CD4-positive, CD25-positive, alpha-beta regulatory T cell (primary cell): Measurements from ENCODE around the gene IMMP1L. TPM values are rescaled to one million over a fixed set of nuclear protein-coding genes. Genes with fewer than 3 reads are reported as not detected.
"Not testable (repeated sequence)": the region's sequence is repeated elsewhere in the genome, so short reads cannot be mapped to it uniquely, and the experiment has no call there.

ENCODE experiments used
- ATAC-seq, 2 donors: fragments of 150-1000 bp; cut with Tn5 transposase; one replicate each; pipeline ENCODE4 v1.10.0; 2021; ENCODE audit warnings: low read depth in 2 of 2, moderate number of reproducible peaks in 2 of 2, moderate library complexity in 1 of 2
- DNase-seq, 3 donors: peaks; one replicate each; pipeline versions ENCODE4 v3.0.0 to v3.0.0-alpha.2; 2012 to 2022; ENCODE audit warnings: mixed read lengths in 1 of 3
- H3K27ac ChIP-seq: one replicate; pipeline ENCODE4 v1.7.0; 2013; ENCODE audit warnings: mild to moderate bottlenecking, low read length; ENCODE audit not compliant: insufficient read depth, poor library complexity, severe bottlenecking
- H3K27me3 ChIP-seq: one replicate; pipeline ENCODE4 v1.7.0; 2013; ENCODE audit warnings: low read length; ENCODE audit not compliant: control insufficient read depth, insufficient read depth
- H3K36me3 ChIP-seq: one replicate; pipeline ENCODE4 v1.7.0; 2013; ENCODE audit warnings: mild to moderate bottlenecking, low read length, moderate library complexity; ENCODE audit not compliant: control insufficient read depth, insufficient read depth
- H3K4me1 ChIP-seq: 2 replicates; pipeline ENCODE4 v1.7.0; 2013; ENCODE audit warnings: mild to moderate bottlenecking, low read length; ENCODE audit not compliant: insufficient read depth, control insufficient read depth, poor library complexity, severe bottlenecking
- H3K4me3 ChIP-seq: one replicate; pipeline ENCODE4 v1.7.0; 2013; ENCODE audit warnings: low read depth, mild to moderate bottlenecking, low read length, moderate library complexity
- H3K9me3 ChIP-seq, 2 experiments: 1 replicate in 1 of 2; 2 replicates in 1 of 2; pipeline ENCODE4 v1.7.0; 2013; ENCODE audit warnings: low read length in 2 of 2, mild to moderate bottlenecking in 1 of 2, moderate library complexity in 1 of 2; ENCODE audit not compliant: control insufficient read depth in 2 of 2
- H3K27ac Mint-ChIP-seq, 3 donors: one replicate each; pipeline ENCODE4 v1.8.0; 2020 to 2022; ENCODE audit warnings: mild to moderate bottlenecking in 3 of 3, mixed read lengths in 3 of 3, moderate library complexity in 2 of 3
- H3K27me3 Mint-ChIP-seq: one replicate; pipeline ENCODE4 v1.8.0; 2022; ENCODE audit warnings: mild to moderate bottlenecking, mixed read lengths
- H3K36me3 Mint-ChIP-seq: one replicate; pipeline ENCODE4 v1.8.0; 2020; ENCODE audit warnings: mixed read lengths
- H3K4me1 Mint-ChIP-seq, 4 donors: one replicate each; pipeline ENCODE4 v1.8.0; 2020 to 2022; ENCODE audit warnings: mixed read lengths in 4 of 4, mild to moderate bottlenecking in 1 of 4
- H3K4me3 Mint-ChIP-seq, 4 donors: one replicate each; pipeline ENCODE4 v1.8.0; 2020 to 2022; ENCODE audit warnings: mild to moderate bottlenecking in 4 of 4, mixed read lengths in 4 of 4, moderate library complexity in 3 of 4
- H3K9me3 Mint-ChIP-seq, 7 donors: one replicate each; pipeline ENCODE4 v1.8.0; 2020 to 2022; ENCODE audit warnings: mixed read lengths in 7 of 7, mild to moderate bottlenecking in 3 of 7, moderate library complexity in 2 of 7
- polyA plus RNA-seq, 4 donors: library from polyadenylated mRNA; unstranded; fragments of 300-500 nt; fragmentation: Illumina TruSeq; gene quantifications; one replicate each; pipeline ENCODE4 v1.2.3, GENCODE V29; 2021
- total RNA-seq: library from RNA; stranded (reverse); gene quantifications from one replicate; pipeline ENCODE4 v1.2.3, GENCODE V29; 2022

The IMMP1L gene
- total and polyA plus RNA-seq, 5 donors from 2014 or later = 9.8 to 58.1 (median 44.6) TPM

DNA sequence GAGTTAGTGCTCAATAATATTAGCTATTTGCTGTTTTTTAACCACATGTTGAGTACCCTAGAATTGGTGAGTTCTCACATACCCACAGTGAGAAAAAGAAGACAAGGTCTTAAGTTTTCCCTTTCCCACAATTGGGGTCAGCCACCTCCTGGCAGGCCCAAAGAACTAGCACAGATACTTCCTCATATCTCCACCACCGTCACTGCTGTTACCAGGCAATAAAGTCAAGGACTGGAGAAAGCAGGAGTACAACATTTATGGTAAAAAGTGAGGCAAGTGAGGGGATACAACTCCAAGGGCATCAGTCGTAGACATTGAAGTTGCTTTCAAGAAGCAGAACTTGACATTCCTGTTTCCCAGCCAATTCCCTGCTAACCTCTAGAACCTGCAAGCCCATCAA lies 19.8 kb upstream of the IMMP1L start:
- no peaks in the 10 kb centered on the region for H3K36me3 ChIP-seq
- H3K9me3 ChIP-seq = no peaks in the 10 kb centered on the region
- no peak overlapping the region for H3K27ac ChIP-seq
- no peak for DNase-seq
- H3K4me1 ChIP-seq = no peaks in the 10 kb centered on the region
- Mint-ChIP-seq H3K27me3 (no peaks in the 10 kb centered on the region), H3K4me3 (no peak overlapping the region), H3K4me1 (peaks cover 2 to 22% (median 9%) of the 10 kb centered on the region in 4 donors), H3K27ac (no peak overlapping the region), H3K9me3 (no peaks in the 10 kb centered on the region), H3K36me3 (peaks cover 13% of the 10 kb centered on the region)
- H3K27me3 ChIP-seq = no peaks in the 10 kb centered on the region
- H3K4me3 ChIP-seq = no peak overlapping the region
- no peak for ATAC-seq

DNA sequence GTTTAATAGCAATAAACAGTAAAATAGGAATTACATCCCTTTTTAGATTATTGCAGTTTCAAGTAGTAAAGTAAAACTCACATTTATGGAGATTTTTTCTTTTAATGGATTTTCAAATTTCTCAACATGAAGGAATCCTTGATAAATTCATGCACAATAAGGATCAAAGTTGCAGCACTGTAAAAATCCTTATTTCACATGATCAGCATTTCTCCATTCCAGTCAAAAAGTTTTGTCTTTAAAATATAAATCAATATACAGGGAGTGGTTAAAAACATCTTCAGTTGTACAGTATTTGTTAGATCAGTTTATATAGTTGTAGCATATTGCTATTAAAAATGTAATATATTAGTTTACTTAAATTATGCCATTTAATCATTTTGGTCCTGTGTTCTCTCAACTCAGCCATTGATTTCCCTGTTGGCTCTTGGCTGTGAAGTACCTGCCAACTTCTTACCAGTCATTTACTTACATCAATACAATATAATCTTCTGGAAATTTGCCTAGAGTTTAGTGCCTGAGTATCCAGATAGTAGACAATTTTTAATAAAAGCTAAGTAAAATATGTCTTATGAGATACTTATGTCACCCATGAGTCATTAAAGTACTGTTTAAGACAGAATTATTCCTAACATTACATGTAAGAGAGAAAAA lies 12.2 kb upstream of the IMMP1L start:
- Histone ChIP-seq H3K27me3 (no peaks in the 10 kb centered on the region), H3K4me3 (no peak overlapping the region), H3K4me1 (no peaks in the 10 kb centered on the region), H3K9me3 (no peaks in the 10 kb centered on the region), H3K27ac (no peak overlapping the region), H3K36me3 (no peaks in the 10 kb centered on the region)
- peaks cover 0 to 3% (median under 1%) of the 10 kb centered on the region in 4 donors for H3K4me1 Mint-ChIP-seq
- H3K27ac Mint-ChIP-seq = no peak overlapping the region
- ATAC-seq (no peak), DNase-seq (no peak)
- no peaks in the 10 kb centered on the region for H3K36me3 Mint-ChIP-seq
- H3K4me3 Mint-ChIP-seq = no peak overlapping the region
- no peaks in the 10 kb centered on the region for H3K9me3 Mint-ChIP-seq
- H3K27me3 Mint-ChIP-seq = no peaks in the 10 kb centered on the region

DNA sequence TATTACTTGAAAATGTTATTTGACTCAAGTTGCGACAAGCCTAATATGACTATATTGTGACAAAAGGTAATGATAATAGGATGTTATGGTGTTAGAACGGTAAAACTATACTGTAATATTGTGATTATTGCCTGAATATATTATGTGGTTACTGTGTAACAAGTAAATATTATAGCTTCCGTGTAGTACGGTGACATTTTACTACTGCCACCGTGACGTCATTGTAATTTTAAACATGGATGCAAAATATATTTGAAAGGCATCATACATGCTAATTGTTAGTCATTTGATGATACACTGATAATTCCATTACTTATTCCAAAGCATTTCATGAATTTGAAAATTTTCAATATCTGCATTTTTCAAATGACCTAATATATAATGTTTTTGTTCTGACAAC lies 2.7 kb upstream of the IMMP1L start:
- Histone ChIP-seq H3K9me3 (no peaks in the 10 kb centered on the region), H3K36me3 (no peaks in the 10 kb centered on the region), H3K27ac (no peak overlapping the region)

DNA sequence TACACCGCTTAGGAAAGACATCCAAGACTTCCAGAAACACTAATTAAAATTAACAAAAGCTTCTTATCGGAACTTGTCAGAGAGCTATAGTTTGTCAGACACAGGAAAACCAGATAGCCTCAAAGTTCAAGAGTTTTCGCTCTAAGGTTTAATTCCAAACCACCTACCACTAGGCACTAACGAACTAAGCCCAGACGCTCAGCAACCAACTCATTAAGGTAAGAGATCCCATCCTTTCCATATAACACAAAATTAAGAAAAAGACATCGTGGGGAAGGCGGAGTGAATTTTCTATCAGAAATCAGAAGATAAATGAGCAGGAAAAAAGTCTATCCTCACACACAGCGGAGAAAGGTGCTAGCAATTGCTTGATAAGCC lies 382 bp downstream of the IMMP1L start:
- Mint-ChIP-seq H3K27me3 (no peaks in the 10 kb centered on the region), H3K4me3 (peak overlapping the region; percentile 96 to 100 (median 98)), H3K4me1 (peaks cover 17 to 63% (median 44%) of the 10 kb centered on the region in 4 donors), H3K9me3 (no peaks in the 10 kb centered on the region), H3K36me3 (peaks cover 8% of the 10 kb centered on the region), H3K27ac (peak overlapping the region; percentile 98 to 100 (median 99))
- peaks cover 28% of the 10 kb centered on the region for H3K4me1 ChIP-seq
- peaks cover 6% of the 10 kb centered on the region for H3K36me3 ChIP-seq
- ATAC-seq (no peak), DNase-seq (no peak)
- H3K27me3 ChIP-seq = no peaks in the 10 kb centered on the region
- H3K27ac ChIP-seq = peak overlapping the region; percentile 83
- peak overlapping the region; percentile 98 for H3K4me3 ChIP-seq
- no peaks in the 10 kb centered on the region for H3K9me3 ChIP-seq

More for the DNA sequence above, 2.7 kb upstream of the IMMP1L start:
- Mint-ChIP-seq H3K36me3 (no peaks in the 10 kb centered on the region), H3K27ac (no peak overlapping the region), H3K9me3 (no peaks in the 10 kb centered on the region), H3K4me3 (no peak overlapping the region), H3K4me1 (peaks cover 14 to 40% (median 30%) of the 10 kb centered on the region in 4 donors), H3K27me3 (no peaks in the 10 kb centered on the region)
- no peak for DNase-seq
- Histone ChIP-seq H3K27me3 (no peaks in the 10 kb centered on the region), H3K4me3 (no peak overlapping the region), H3K4me1 (peaks cover 24% of the 10 kb centered on the region)
- no peak for ATAC-seq

DNA sequence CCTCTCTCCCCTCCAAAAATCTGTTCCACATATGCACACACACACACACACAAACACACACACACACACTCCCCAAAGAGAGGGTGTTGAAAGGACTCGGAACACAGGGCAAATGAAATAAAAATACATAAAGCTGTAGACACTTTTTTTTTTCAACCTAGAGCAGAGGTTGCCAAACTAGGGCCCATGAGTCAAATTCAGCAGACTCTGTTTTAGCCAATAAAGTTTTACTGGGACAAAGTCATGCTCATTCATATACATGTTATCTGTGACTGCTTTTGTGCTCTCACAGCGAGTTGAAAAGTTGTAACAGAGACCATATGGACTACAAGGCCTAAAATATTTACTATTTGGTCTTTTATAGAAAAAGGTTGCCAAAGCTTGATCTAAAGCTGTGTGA lies 8.9 kb downstream of the IMMP1L start:
- H3K4me1 ChIP-seq = peaks cover 2% of the 10 kb centered on the region
- H3K4me3 ChIP-seq = no peak overlapping the region
- H3K36me3 ChIP-seq = peaks cover 12% of the 10 kb centered on the region
- DNase-seq (no peak), ATAC-seq (no peak)
- no peaks in the 10 kb centered on the region for H3K9me3 ChIP-seq
- H3K36me3 Mint-ChIP-seq = peaks cover 27% of the 10 kb centered on the region
- no peak overlapping the region for H3K27ac ChIP-seq
- no peak overlapping the region for H3K4me3 Mint-ChIP-seq
- H3K27me3 ChIP-seq = no peaks in the 10 kb centered on the region
- peaks cover 0 to 1% (median 0%) of the 10 kb centered on the region in 7 donors for H3K9me3 Mint-ChIP-seq
- peaks cover 25 to 50% (median 26%) of the 10 kb centered on the region in 4 donors for H3K4me1 Mint-ChIP-seq
- H3K27me3 Mint-ChIP-seq = no peaks in the 10 kb centered on the region
- no peak overlapping the region for H3K27ac Mint-ChIP-seq

DNA sequence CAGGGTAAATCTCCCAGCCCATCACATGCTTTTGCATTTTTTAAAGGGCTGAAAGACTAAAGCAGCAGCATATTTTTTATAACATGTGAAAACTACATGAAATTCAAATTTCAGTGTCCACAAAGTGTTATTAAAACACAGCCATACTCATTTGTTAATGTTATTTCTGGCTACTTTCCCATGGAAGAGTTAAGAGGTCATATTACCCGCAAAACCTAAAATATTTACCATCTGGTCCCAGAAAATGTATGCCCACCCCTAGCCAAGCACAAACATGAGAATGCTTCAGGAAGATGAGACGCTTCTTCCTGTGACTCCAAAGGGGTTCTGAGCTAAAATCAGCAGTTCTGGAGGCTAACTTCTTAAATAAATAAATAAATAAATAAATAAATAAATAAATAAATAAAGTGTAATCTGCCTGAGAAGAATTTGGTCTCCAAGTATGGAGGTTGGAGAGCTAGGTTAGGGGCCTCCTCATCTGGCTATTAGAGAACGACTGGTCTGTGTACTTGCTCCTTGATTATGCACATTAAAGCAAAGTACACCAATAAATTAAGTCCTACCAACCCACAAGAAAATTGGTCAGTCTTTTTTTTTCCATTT lies 9.7 kb downstream of the IMMP1L start:
- ATAC-seq = no peak
- Histone ChIP-seq H3K4me1 (no peaks in the 10 kb centered on the region), H3K27ac (no peak overlapping the region), H3K27me3 (no peaks in the 10 kb centered on the region), H3K36me3 (peaks cover 8% of the 10 kb centered on the region), H3K4me3 (no peak overlapping the region), H3K9me3 (no peaks in the 10 kb centered on the region)
- Mint-ChIP-seq H3K4me3 (no peak overlapping the region), H3K4me1 (peaks cover 16 to 41% (median 28%) of the 10 kb centered on the region in 4 donors), H3K27ac (no peak overlapping the region), H3K27me3 (no peaks in the 10 kb centered on the region), H3K9me3 (peaks cover 0 to 6% (median 1%) of the 10 kb centered on the region in 7 donors), H3K36me3 (peaks cover 30% of the 10 kb centered on the region)
- DNase-seq = no peak

DNA sequence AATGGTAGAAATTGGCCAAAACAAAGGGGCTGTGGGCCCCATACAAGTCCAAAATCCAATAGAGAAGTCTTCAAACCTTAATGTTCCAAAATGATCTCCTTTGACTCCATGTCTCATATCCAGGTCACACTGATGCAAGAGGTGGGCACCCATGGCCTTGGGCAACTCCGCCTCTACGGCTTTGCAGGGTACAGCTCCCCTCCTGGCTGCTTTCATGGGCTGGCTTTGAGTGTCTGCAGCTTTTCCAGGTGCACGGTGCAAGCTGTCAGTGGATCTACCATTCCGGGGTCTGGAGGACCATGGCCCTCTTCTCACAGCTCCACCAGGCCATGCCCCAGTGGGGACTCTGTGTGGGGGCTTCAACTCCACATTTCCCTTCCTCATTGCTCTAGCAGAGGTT lies 15.7 kb downstream of the IMMP1L start:
- H3K4me1 Mint-ChIP-seq = peaks cover 29 to 42% (median 32%) of the 10 kb centered on the region in 4 donors
- H3K4me3 Mint-ChIP-seq, H3K36me3 ChIP-seq, H3K27ac ChIP-seq, H3K4me3 ChIP-seq, H3K9me3 Mint-ChIP-seq, DNase-seq, H3K9me3 ChIP-seq, ATAC-seq, H3K27ac Mint-ChIP-seq, H3K4me1 ChIP-seq, H3K27me3 ChIP-seq, H3K27me3 Mint-ChIP-seq: not testable (repeated sequence)
- peaks cover 36% of the 10 kb centered on the region for H3K36me3 Mint-ChIP-seq

DNA sequence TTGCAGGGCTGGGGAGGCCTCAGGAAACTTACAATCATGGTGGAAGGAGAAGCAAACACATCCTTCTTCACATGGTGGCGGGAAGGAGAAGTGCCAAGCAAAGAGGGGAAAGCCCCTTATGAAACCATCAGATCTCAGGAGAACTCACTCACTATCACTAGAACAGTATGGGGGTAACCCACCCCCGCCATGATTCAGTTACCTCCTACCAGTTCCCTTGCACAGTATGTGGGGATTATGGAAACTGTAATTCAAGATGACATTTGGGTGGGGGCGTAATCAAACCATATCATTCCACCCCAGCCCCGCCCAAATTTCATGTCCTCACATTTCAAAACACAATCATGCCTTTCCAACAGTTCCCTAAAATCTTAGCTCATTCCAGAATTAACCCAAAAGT lies 16.2 kb downstream of the IMMP1L start:
- H3K27ac Mint-ChIP-seq = no peak overlapping the region
- peaks cover 26 to 40% (median 30%) of the 10 kb centered on the region in 4 donors for H3K4me1 Mint-ChIP-seq
- no peak overlapping the region for H3K4me3 ChIP-seq
- H3K9me3 ChIP-seq = no peaks in the 10 kb centered on the region
- ATAC-seq (no peak), DNase-seq (no peak)
- H3K36me3 Mint-ChIP-seq = peaks cover 34% of the 10 kb centered on the region
- no peaks in the 10 kb centered on the region for H3K27me3 Mint-ChIP-seq
- no peaks in the 10 kb centered on the region for H3K27me3 ChIP-seq
- H3K27ac ChIP-seq = no peak overlapping the region
- no peak overlapping the region for H3K4me3 Mint-ChIP-seq
- no peaks in the 10 kb centered on the region for H3K4me1 ChIP-seq
- H3K36me3 ChIP-seq = no peaks in the 10 kb centered on the region
- peaks cover 0 to 6% (median 1%) of the 10 kb centered on the region in 7 donors for H3K9me3 Mint-ChIP-seq
